H1 (cell line): Measurements from ENCODE around the gene CYLD. TPM values are rescaled to one million over a fixed set of nuclear protein-coding genes. Genes with fewer than 3 reads are reported as not detected.

Experiments
- CTCF ChIA-PET: fragments of 300-600 bp; sonication (Branson Sonifier 250); formaldehyde crosslinking; loops from one replicate; lab custom pipeline; 2021; ENCODE audit not compliant: partially characterized antibody; lab: Charles Lee
- POLR2A ChIA-PET: fragments of 300-600 bp; sonication (Branson Sonifier 250); formaldehyde crosslinking; loops from one replicate; lab custom pipeline; 2021; ENCODE audit warnings: inconsistent platforms; ENCODE audit not compliant: partially characterized antibody; lab: Charles Lee
- DNase-seq, 2 experiments: peaks; one replicate each; pipeline versions ENCODE4 v3.0.0 to v3.0.0-alpha.2; 2010 to 2022; ENCODE audit warnings: low spot score in 2 of 2, low read depth in 1 of 2, mixed read lengths in 1 of 2
- FAIRE-seq: peaks from 2 replicates; lab custom pipeline; 2011; peaks lifted over from hg19 to GRCh38; lab: Jason Lieb, UNC
- H2AFZ ChIP-seq: 2 replicates; pipeline ENCODE4 v1.8.1; 2012; ENCODE audit warnings: low read length, inconsistent platforms
- H2AK5ac ChIP-seq: 2 replicates; pipeline ENCODE4 v1.6.1; 2013; ENCODE audit warnings: low read depth, low read length
- H2BK120ac ChIP-seq: replicated peaks from 2 replicates; pipeline ENCODE3; 2013; ENCODE audit warnings: low read depth, low read length, inconsistent platforms
- H2BK12ac ChIP-seq: 2 replicates; pipeline ENCODE4 v1.6.1; 2013; ENCODE audit warnings: low read depth, low read length
- H2BK15ac ChIP-seq: 2 replicates; pipeline ENCODE4 v1.6.1; 2013; ENCODE audit warnings: low read length
- H2BK20ac ChIP-seq: 2 replicates; pipeline ENCODE4 v1.6.1; 2013; ENCODE audit warnings: low read length
- H2BK5ac ChIP-seq: 2 replicates; pipeline ENCODE4 v1.6.1; 2013; ENCODE audit warnings: low read depth, low read length
- H3K14ac ChIP-seq: 2 replicates; pipeline ENCODE4 v1.6.1; 2013; ENCODE audit warnings: inconsistent platforms; ENCODE audit not compliant: insufficient read length
- H3K18ac ChIP-seq: 2 replicates; pipeline ENCODE4 v1.6.1; 2013; ENCODE audit warnings: low read length; ENCODE audit errors: extremely low read depth
- H3K23ac ChIP-seq: 2 replicates; pipeline ENCODE4 v1.6.1; 2013; ENCODE audit warnings: inconsistent platforms; ENCODE audit not compliant: insufficient read length
- H3K23me2 ChIP-seq: 2 replicates; pipeline ENCODE4 v1.6.1; 2013; ENCODE audit warnings: low read depth, low read length
- H3K27ac ChIP-seq: 2 replicates; pipeline ENCODE4 v1.6.1; 2011; ENCODE audit warnings: low read depth, low read length, inconsistent platforms
- H3K27me3 ChIP-seq, 4 experiments: replicated peaks in 1 of 4; 1 replicate in 1 of 4; 2 replicates in 3 of 4; pipeline versions ENCODE4 v1.6.1 to v1.8.1; 2011 to 2013; ENCODE audit warnings: low read length in 3 of 4, mild to moderate bottlenecking in 3 of 4, inconsistent platforms in 2 of 4, mixed read lengths in 2 of 4, moderate library complexity in 1 of 4; ENCODE audit not compliant: control insufficient read depth in 3 of 4, insufficient read depth in 3 of 4; ENCODE audit errors: extremely low read depth in 1 of 4
- H3K36me3 ChIP-seq, 4 experiments: 2 replicates each; pipeline versions ENCODE4 v1.6.1 to v1.8.1; 2011 to 2013; ENCODE audit warnings: mild to moderate bottlenecking in 4 of 4, low read length in 3 of 4, moderate library complexity in 2 of 4, control low read depth in 1 of 4, inconsistent platforms in 1 of 4; ENCODE audit not compliant: insufficient read depth in 4 of 4, control insufficient read depth in 2 of 4
- H3K4ac ChIP-seq: replicated peaks from 2 replicates; pipeline ENCODE3; 2013; ENCODE audit warnings: low read length, low read depth, mixed read lengths, inconsistent platforms; ENCODE audit not compliant: insufficient read length
- H3K4me1 ChIP-seq, 4 experiments: replicated peaks in 1 of 4; 1 replicate in 1 of 4; 2 replicates in 3 of 4; pipeline versions ENCODE4 v1.6.1 to v1.8.1; 2011 to 2013; ENCODE audit warnings: low read length in 3 of 4, inconsistent platforms in 2 of 4, mixed read lengths in 1 of 4; ENCODE audit not compliant: insufficient read depth in 4 of 4, control insufficient read depth in 3 of 4
- H3K4me2 ChIP-seq, 2 experiments: 2 replicates each; pipeline versions ENCODE4 v1.6.1 to v1.8.1; 2011 to 2013; ENCODE audit warnings: low read depth in 2 of 2, low read length in 2 of 2, control low read depth in 1 of 2, inconsistent platforms in 1 of 2, mild to moderate bottlenecking in 1 of 2; ENCODE audit not compliant: insufficient read depth in 1 of 2
- H3K4me3 ChIP-seq, 4 experiments: fragments of 200-600, 300-600 bp in 1 of 4; sonication (generic), shearing (Covaris generic), sonication (Bioruptor Twin) in 1 of 4; 2 replicates each; pipeline versions ENCODE4 v1.5.1 to v1.8.1; 2011 to 2016; ENCODE audit warnings: low read length in 4 of 4, low read depth in 3 of 4, control low read depth in 2 of 4, inconsistent platforms in 2 of 4, mild to moderate bottlenecking in 2 of 4, mixed read lengths in 1 of 4, moderate library complexity in 1 of 4; ENCODE audit not compliant: insufficient read depth in 2 of 4; ENCODE audit errors: extremely low read depth in 1 of 4
- H3K56ac ChIP-seq: replicated peaks from 2 replicates; pipeline ENCODE3; 2013; ENCODE audit warnings: low read depth, mild to moderate bottlenecking, mixed read lengths, low read length, inconsistent platforms; ENCODE audit not compliant: insufficient read length
- H3K79me1 ChIP-seq: 2 replicates; pipeline ENCODE4 v1.6.1; 2013; ENCODE audit warnings: low read depth, low read length, control low read depth
- H3K79me2 ChIP-seq, 2 experiments: 2 replicates each; pipeline versions ENCODE4 v1.6.1 to v1.8.1; 2012 to 2013; ENCODE audit warnings: low read length in 2 of 2, mild to moderate bottlenecking in 2 of 2, inconsistent platforms in 1 of 2; ENCODE audit not compliant: insufficient read depth in 2 of 2, control insufficient read depth in 1 of 2
- H3K9ac ChIP-seq, 4 experiments: replicated peaks in 1 of 4; 1 replicate in 1 of 4; 2 replicates in 3 of 4; pipeline versions ENCODE4 v1.6.1 to v1.8.1; 2011 to 2013; ENCODE audit warnings: low read depth in 3 of 4, low read length in 3 of 4, control low read depth in 2 of 4, mild to moderate bottlenecking in 2 of 4, moderate library complexity in 2 of 4, inconsistent platforms in 1 of 4; ENCODE audit errors: extremely low read depth in 1 of 4
- H3K9me3 ChIP-seq, 2 experiments: 2 replicates each; pipeline versions ENCODE4 v1.6.1 to v1.8.1; 2012 to 2013; ENCODE audit warnings: mild to moderate bottlenecking in 2 of 2, moderate library complexity in 2 of 2, control low read depth in 1 of 2, inconsistent platforms in 1 of 2, low read depth in 1 of 2, low read length in 1 of 2, mixed read lengths in 1 of 2; ENCODE audit not compliant: insufficient read depth in 2 of 2
- H4K20me1 ChIP-seq, 2 experiments: replicated peaks in 1 of 2; 2 replicates each; pipeline versions ENCODE3 to v1.8.1; 2011 to 2013; ENCODE audit warnings: inconsistent platforms in 2 of 2, low read length in 2 of 2, mild to moderate bottlenecking in 1 of 2; ENCODE audit not compliant: insufficient read depth in 2 of 2, control insufficient read depth in 1 of 2
- H4K5ac ChIP-seq: 2 replicates; pipeline ENCODE4 v1.6.1; 2013; ENCODE audit warnings: low read length, low read depth, mixed read lengths, inconsistent platforms; ENCODE audit not compliant: insufficient read length
- H4K8ac ChIP-seq: 2 replicates; pipeline ENCODE4 v1.8.0; 2013; ENCODE audit warnings: mild to moderate bottlenecking, moderate library complexity, low read length, inconsistent platforms; ENCODE audit not compliant: insufficient read depth; ENCODE audit errors: extremely low read depth
- H4K91ac ChIP-seq: replicated peaks from 2 replicates; pipeline ENCODE3; 2013; ENCODE audit warnings: low read length, mixed read lengths, inconsistent platforms; ENCODE audit not compliant: insufficient read length
- CBX5 ChIP-seq: fragments of 300-800, 300-1000 bp; sonication (generic); IDR thresholded peaks from 2 replicates; pipeline ENCODE4 v1.7.1; 2016; ENCODE audit warnings: antibody characterized with exemption, low read length, low read depth
- GTF2F1 ChIP-seq: IDR thresholded peaks from 2 replicates; pipeline ENCODE4 v1.6.1; 2012; ENCODE audit warnings: low read depth, low read length, improper control_type of control experiment, borderline replicate concordance
- POLR2A ChIP-seq, 2 experiments: IDR thresholded peaks; 1 replicate in 1 of 2; 2 replicates in 1 of 2; pipeline ENCODE4 v1.6.1; 2011; ENCODE audit warnings: low read depth in 2 of 2, low read length in 2 of 2, mild to moderate bottlenecking in 2 of 2; ENCODE audit errors: control extremely low read depth in 1 of 2
- RBBP5 ChIP-seq: IDR thresholded peaks from 2 replicates; pipeline ENCODE4 v1.7.1; 2012; ENCODE audit warnings: low read depth, mild to moderate bottlenecking, inconsistent platforms, low read length, moderate library complexity, borderline replicate concordance
- SIN3A ChIP-seq, 2 experiments: IDR thresholded peaks in 1 of 2; conservative IDR thresholded peaks in 1 of 2; 2 replicates each; pipeline ENCODE4 v1.6.1; 2011 to 2012; ENCODE audit warnings: low read length in 2 of 2, improper control_type of control experiment in 1 of 2, low read depth in 1 of 2, mild to moderate bottlenecking in 1 of 2
- SIX5 ChIP-seq: IDR thresholded peaks from 2 replicates; pipeline ENCODE4 v1.6.1; 2011; ENCODE audit warnings: mild to moderate bottlenecking, low read depth, low read length
- SP2 ChIP-seq: IDR thresholded peaks from 2 replicates; pipeline ENCODE4 v1.6.1; 2012; ENCODE audit warnings: mild to moderate bottlenecking, low read length, inconsistent platforms
- TCF12 ChIP-seq: IDR thresholded peaks from 2 replicates; pipeline ENCODE4 v1.6.1; 2011; ENCODE audit warnings: low read depth, mild to moderate bottlenecking, low read length
- USF2 ChIP-seq: IDR thresholded peaks from 2 replicates; pipeline ENCODE4 v1.6.1; 2011; ENCODE audit warnings: low read length, improper control_type of control experiment
- WGBS, 2 experiments: shearing (Covaris generic) in 1 of 2; methylation state at CpG; one replicate each; pipeline versions ENCODE4 v1.1.6 to v1.1.7; 2013 to 2015; ENCODE audit warnings: low lambda C conversion rate in 2 of 2, mixed read lengths in 2 of 2, inconsistent platforms in 1 of 2, low coverage in 1 of 2, missing lambda C conversion rate in 1 of 2; ENCODE audit not compliant: insufficient replicate concordance in 2 of 2, insufficient coverage in 1 of 2, insufficient read length in 1 of 2; ENCODE audit errors: extremely low coverage in 1 of 2, missing lambda C conversion rate in 1 of 2; 5-methylcytosine and 5-hydroxymethylcytosine counted together
- polyA plus RNA-seq, 7 experiments: library from polyadenylated mRNA; depleted of rRNA in 3 of 7; stranded (reverse) in 5 of 7; unstranded in 2 of 7; fragments of >200 nt in 5 of 7; fragments of 200-250 nt in 2 of 7; gene quantifications; 1 replicate in 5 of 7; 2 replicates in 1 of 7; 4 replicates in 1 of 7; pipeline versions ENCODE4 v1.2.1 to v1.2.3, GENCODE V29; 2011 to 2013; ENCODE audit warnings: missing spikeins in 2 of 7, mixed read lengths in 2 of 7
- total RNA-seq: library from RNA; stranded (reverse); fragmentation: NEBNext Ultra II Directional; extraction: Animal tissue kit (Norgen Biotek cat#: 25700); gene quantifications from 2 replicates; pipeline ENCODE4 v1.2.1, GENCODE V29; 2021

The CYLD gene
- total and polyA plus RNA-seq, 2 of the 8 experiments (the other 6 are each of a cell fraction or from before 2014, with no cell fraction given): 3.7 to 18.8 TPM

DNA sequence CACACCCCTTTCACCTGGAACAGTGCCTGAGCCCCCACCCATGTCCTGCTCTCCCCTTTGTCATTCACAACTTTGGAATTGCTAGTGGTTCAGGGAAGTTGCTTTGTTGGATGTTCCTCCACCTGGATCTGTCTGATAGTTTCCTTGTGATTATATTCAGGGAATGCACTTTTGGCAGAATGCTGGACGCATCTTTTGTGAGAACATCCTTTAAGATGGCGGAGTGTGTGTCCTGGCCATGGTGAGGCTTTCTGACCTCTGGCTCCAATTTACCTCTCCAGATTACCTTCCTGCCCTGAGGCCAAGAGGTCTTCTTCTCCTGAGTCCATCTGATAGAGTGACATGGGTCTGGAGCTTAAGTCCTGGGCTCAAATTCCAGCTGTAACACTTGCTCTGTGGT lies 104.6 kb downstream of the CYLD start:
- CTCF ChIA-PET: interaction anchor here (1.2 to 2.0 kb wide), 3 partner anchors 10 to 40 kb away, joined by 5 to 6 read pairs (median 5); no protein-coding TSS in a partner anchor
- peaks cover 0 to 2% (median 1%) of the 10 kb centered on the region in 4 experiments; a peak in 1 of 7 replicates for H3K4me1 ChIP-seq
- no peak overlapping the region for H3K18ac ChIP-seq
- no peak overlapping the region for H2BK15ac ChIP-seq
- H3K27me3 ChIP-seq: no peaks in the 10 kb centered on the region
- no peaks in the 10 kb centered on the region for H4K20me1 ChIP-seq
- no peak overlapping the region for H3K56ac ChIP-seq
- H3K4me3 ChIP-seq: no peak overlapping the region
- H2BK5ac ChIP-seq: no peak overlapping the region
- no peaks in the 10 kb centered on the region for H3K9me3 ChIP-seq
- H4K8ac ChIP-seq: no peak overlapping the region
- H3K4ac ChIP-seq: no peak overlapping the region
- no peak overlapping the region for H2BK12ac ChIP-seq
- no peak overlapping the region for H2BK120ac ChIP-seq
- H4K91ac ChIP-seq: no peak overlapping the region
- no peak overlapping the region for H2AK5ac ChIP-seq
- H3K4me2 ChIP-seq: no peak overlapping the region
- no peaks in the 10 kb centered on the region for H3K36me3 ChIP-seq
- H3K23ac ChIP-seq: no peak overlapping the region
- no peak for FAIRE-seq
- no peak overlapping the region for H3K9ac ChIP-seq
- no peaks in the 10 kb centered on the region for H3K79me2 ChIP-seq
- no peaks in the 10 kb centered on the region for H3K79me1 ChIP-seq
- H2BK20ac ChIP-seq: no peak overlapping the region
- TF ChIP-seq CBX5: no peak
- TF ChIP-seq GTF2F1: no peak
- TF ChIP-seq POLR2A (IDR thresholded peaks at IDR 0.05; ENCODE audit: control extremely low read depth in 1 of 2, low read depth in 2 of 2, low read length in 2 of 2): no peak
- TF ChIP-seq USF2: no peak
- no peak for TF ChIP-seq RBBP5
- no peak for TF ChIP-seq SIX5
- TF ChIP-seq TCF12: no peak
- TF ChIP-seq SIN3A (conservative IDR thresholded peaks at IDR 0.05 in 1 of 2, IDR thresholded peaks at IDR 0.05 in 1 of 2; ENCODE audit: low read depth in 1 of 2, low read length in 2 of 2): no peak
- no peak for TF ChIP-seq SP2
- H2AFZ ChIP-seq: no peak overlapping the region
- H3K27ac ChIP-seq: no peak overlapping the region
- H3K14ac ChIP-seq: no peak overlapping the region
- DNase-seq: no peak
- POLR2A ChIA-PET: no interaction called here
- H4K5ac ChIP-seq: no peak overlapping the region
- 97% methylated on average over 2 of the region's 2 CpGs; no CpG with 5 or more reads in 1 of the 2 experiments for WGBS, 2 experiments
- H3K23me2 ChIP-seq: no peaks in the 10 kb centered on the region
